Tibial nerve (tissue), 4 donors: ENCODE data around the gene LTBP1. TPM values are rescaled to one million over a fixed set of nuclear protein-coding genes. Genes with fewer than 3 reads are reported as not detected.
"Not testable (repeated sequence)": the region's sequence is repeated elsewhere in the genome, so short reads cannot be mapped to it uniquely, and the experiment has no call there.

ENCODE experiments used
- DNase-seq, 2 donors: peaks; one replicate each; pipeline ENCODE4 v3.0.0-alpha.2; 2019; ENCODE audit warnings: low spot score in 2 of 2
- H3K27ac ChIP-seq, 4 donors: fragments of 200-600 bp; sonication (generic) in 3 of 4; one replicate each; pipeline ENCODE4 v1.5.1; 2017 to 2019; ENCODE audit warnings: mild to moderate bottlenecking in 1 of 4
- H3K27me3 ChIP-seq, 2 donors: fragments of 200-600 bp; sonication (generic) in 1 of 2; one replicate each; pipeline versions ENCODE4 v1.5.1 to v1.6.0; 2017 to 2019
- H3K36me3 ChIP-seq, 3 donors: fragments of 200-600 bp; sonication (generic); one replicate each; pipeline ENCODE4 v1.5.1; 2018 to 2019
- H3K4me1 ChIP-seq, 4 donors: fragments of 200-600 bp; sonication (generic) in 3 of 4; one replicate each; pipeline ENCODE4 v1.5.1; 2017 to 2019
- H3K4me3 ChIP-seq, 4 donors: fragments of 200-600 bp; sonication (generic) in 3 of 4; one replicate each; pipeline ENCODE4 v1.5.1; 2017 to 2019; ENCODE audit warnings: mild to moderate bottlenecking in 1 of 4, moderate library complexity in 1 of 4
- H3K9me3 ChIP-seq, 4 donors: fragments of 200-600 bp; sonication (generic) in 3 of 4; one replicate each; pipeline ENCODE4 v1.5.1; 2017 to 2019
- CTCF ChIP-seq, 5 experiments: fragments of 200-600 bp in 3 of 5; fragments of 450-650 bp in 2 of 5; sonication (generic) in 3 of 5; IDR thresholded peaks; one replicate each; pipeline ENCODE4 v1.5.1; 2016 to 2019; ENCODE audit warnings: antibody characterized with exemption in 5 of 5, mild to moderate bottlenecking in 3 of 5, moderate library complexity in 2 of 5
- EP300 ChIP-seq, 2 donors: sonication (generic); formaldehyde crosslinking; IDR thresholded peaks; one replicate each; pipeline ENCODE4 v1.6.1; 2017; ENCODE audit warnings: antibody characterized with exemption in 2 of 2, mild to moderate bottlenecking in 1 of 2
- POLR2A ChIP-seq, 2 donors: fragments of 450-650 bp; IDR thresholded peaks; one replicate each; pipeline ENCODE4 v1.6.1; 2017; ENCODE audit warnings: antibody characterized with exemption in 2 of 2, mild to moderate bottlenecking in 2 of 2, moderate library complexity in 2 of 2
- WGBS, 2 donors: methylation state at CpG; one replicate each; pipeline ENCODE4 v1.1.5; 2018; 5-methylcytosine and 5-hydroxymethylcytosine counted together
- total RNA-seq, 4 donors: library from RNA; depleted of rRNA; stranded (reverse); fragments of >200 nt; gene quantifications; one replicate each; pipeline ENCODE4 v1.1.0, GENCODE V29; 2016

Gene LTBP1
- total RNA-seq, 4 donors from 2014 or later, result 29.4 to 89.8 (median 50.6) TPM

- no peak overlapping the region for H3K4me3 ChIP-seq
- DNase-seq, result no peak
- H3K36me3 ChIP-seq, result no peaks in the 10 kb centered on the region
- H3K27ac ChIP-seq, result no peak overlapping the region
- 92 to 96% methylated on average over 4 of the region's 4 CpGs for WGBS, 2 donors
- peaks cover 0 to 6% (median 0%) of the 10 kb centered on the region in 4 donors for H3K4me1 ChIP-seq
- H3K9me3 ChIP-seq, result no peaks in the 10 kb centered on the region
- H3K27me3 ChIP-seq, result no peaks in the 10 kb centered on the region
- TF ChIP-seq CTCF (IDR thresholded peaks at IDR 0.05) (no peak), POLR2A (IDR thresholded peaks at IDR 0.05) (no peak), EP300 (IDR thresholded peaks at IDR 0.05) (no peak)
Observed at GRCh38 chr2:33226546-33226945, 279.8 kb downstream of the LTBP1 start.

GRCh38 chr2:33229646-33230045 lies 282.9 kb downstream of the LTBP1 start:
- DNase-seq, result no peak
- Histone ChIP-seq H3K36me3 (no peaks in the 10 kb centered on the region), H3K4me1 (peaks cover 0 to 6% (median 0%) of the 10 kb centered on the region in 4 donors), H3K4me3 (no peak overlapping the region), H3K9me3 (no peaks in the 10 kb centered on the region), H3K27me3 (no peaks in the 10 kb centered on the region), H3K27ac (no peak overlapping the region)
- WGBS, 2 donors, result 58 to 65% methylated on average over 4 of the region's 4 CpGs
- TF ChIP-seq EP300 (IDR thresholded peaks at IDR 0.05) (no peak), CTCF (IDR thresholded peaks at IDR 0.05) (no peak), POLR2A (IDR thresholded peaks at IDR 0.05) (no peak)

GRCh38 chr2:33230195-33230594 lies 283.4 kb downstream of the LTBP1 start:
- Histone ChIP-seq H3K27me3 (no peaks in the 10 kb centered on the region), H3K4me1 (peaks cover 0 to 6% (median 0%) of the 10 kb centered on the region in 4 donors), H3K9me3 (no peaks in the 10 kb centered on the region), H3K36me3 (no peaks in the 10 kb centered on the region), H3K27ac (no peak overlapping the region), H3K4me3 (no peak overlapping the region)
- DNase-seq, result no peak
- no peak for TF ChIP-seq CTCF (IDR thresholded peaks at IDR 0.05)
- TF ChIP-seq EP300 (IDR thresholded peaks at IDR 0.05), result no peak
- no peak for TF ChIP-seq POLR2A (IDR thresholded peaks at IDR 0.05)

- TF ChIP-seq EP300 (IDR thresholded peaks at IDR 0.05), result no peak
- TF ChIP-seq CTCF (IDR thresholded peaks at IDR 0.05), result no peak
- no peak for TF ChIP-seq POLR2A (IDR thresholded peaks at IDR 0.05)
- H3K27ac ChIP-seq, result no peak overlapping the region
- no peak for DNase-seq
Observed at GRCh38 chr2:33230842-33231241, 284.1 kb downstream of the LTBP1 start.

GRCh38 chr2:33235559-33235958 lies 288.8 kb downstream of the LTBP1 start:
- H3K4me3 ChIP-seq, H3K9me3 ChIP-seq, H3K36me3 ChIP-seq, H3K27ac ChIP-seq, H3K4me1 ChIP-seq, DNase-seq, H3K27me3 ChIP-seq: not testable (repeated sequence)
- 95 to 97% methylated on average over 1 of the region's 1 CpG for WGBS, 2 donors

More at GRCh38 chr2:33230842-33231241, 284.1 kb downstream of the LTBP1 start:
- Histone ChIP-seq H3K4me3 (no peak overlapping the region), H3K36me3 (no peaks in the 10 kb centered on the region), H3K9me3 (no peaks in the 10 kb centered on the region), H3K27me3 (no peaks in the 10 kb centered on the region), H3K4me1 (peaks cover 0 to 6% (median 0%) of the 10 kb centered on the region in 4 donors)
- 82 to 86% methylated on average over 7 of the region's 7 CpGs for WGBS, 2 donors
